ENCODE results near the gene GIMD1.
"Not testable (repeated sequence)": the region's sequence is repeated elsewhere in the genome, so short reads cannot be mapped to it uniquely, and the experiment has no call there.

GIMD1 gene

GRCh38 chr4:106368678-106369077 is at the start of gene GIMD1:
TSS of gene GIMD1 (minus strand) at chr4:106368778. CDS start at chr4:106367435, 1,343 bp downstream.
- DNase-seq: no peak

GRCh38 chr4:106414366-106414765 is 45.8 kb upstream of the GIMD1 start:
- no peak for DNase-seq

DNA sequence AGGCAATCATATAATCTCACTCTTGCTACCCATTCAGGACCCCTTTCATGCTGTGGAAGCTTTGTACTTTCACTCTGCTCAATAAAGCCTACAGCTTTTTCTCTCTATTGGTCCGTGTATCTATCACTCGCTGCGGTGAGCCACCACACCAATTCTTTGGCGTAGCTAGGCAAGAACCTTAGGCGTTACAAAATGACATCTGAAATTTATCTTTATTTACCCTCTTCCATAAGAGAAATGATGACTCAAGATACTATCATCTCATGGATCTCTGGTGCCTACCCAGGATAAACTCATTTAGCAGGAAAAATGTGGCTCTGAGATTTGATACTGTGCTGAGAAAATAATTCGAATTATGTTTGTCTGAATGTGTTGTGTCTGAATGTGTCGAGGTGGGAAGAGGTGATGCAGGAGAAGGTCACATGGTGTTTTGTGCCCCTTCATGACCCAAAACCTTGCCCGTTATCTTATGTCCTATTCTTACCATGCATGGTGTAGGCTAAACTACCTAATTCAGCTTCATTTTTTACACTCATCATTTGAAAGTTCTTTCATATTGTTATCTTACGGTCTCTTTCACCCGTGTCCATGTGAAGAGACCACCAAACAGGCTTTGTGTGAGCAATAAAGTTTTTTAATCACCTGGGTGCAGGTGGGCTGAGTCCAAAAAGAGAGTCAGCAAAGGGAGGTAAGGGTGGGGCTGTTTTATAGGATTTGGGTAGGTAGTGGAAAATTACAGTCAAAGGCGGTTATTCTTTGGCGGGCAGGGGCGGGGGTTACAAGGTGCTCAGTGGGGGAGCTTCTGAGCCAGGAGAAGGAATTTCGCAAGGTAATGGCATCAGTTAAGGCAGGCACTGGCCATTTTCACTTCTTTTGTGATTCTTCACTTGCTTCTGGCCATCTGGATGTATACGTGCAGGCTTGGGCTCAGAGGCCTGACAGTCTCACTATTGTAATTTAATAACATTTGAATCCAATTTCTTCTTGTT is 41.6 kb upstream of the GIMD1 start:
- DNase-seq: no peak

DNA sequence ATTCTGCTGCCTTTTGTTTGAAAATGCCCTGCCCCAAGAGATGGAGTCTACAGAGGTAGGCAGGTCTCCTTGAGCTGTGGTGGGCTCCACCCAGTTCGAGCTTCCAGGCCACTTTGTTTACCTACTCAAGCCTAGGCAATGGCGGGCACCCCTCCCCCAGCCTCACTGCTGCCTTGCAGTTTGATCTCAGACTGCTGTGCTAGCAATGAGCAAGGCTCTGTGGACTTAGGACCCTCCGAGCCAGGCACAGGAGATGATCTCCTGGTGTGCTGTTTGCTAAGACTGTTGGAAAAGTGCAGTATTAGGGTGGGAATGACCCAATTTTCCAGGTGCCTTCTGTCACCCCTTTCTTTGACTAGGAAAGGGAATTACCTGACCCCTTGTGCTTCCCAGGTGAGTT is 39.4 kb upstream of the GIMD1 start:
- DNase-seq: not testable (repeated sequence)

DNA sequence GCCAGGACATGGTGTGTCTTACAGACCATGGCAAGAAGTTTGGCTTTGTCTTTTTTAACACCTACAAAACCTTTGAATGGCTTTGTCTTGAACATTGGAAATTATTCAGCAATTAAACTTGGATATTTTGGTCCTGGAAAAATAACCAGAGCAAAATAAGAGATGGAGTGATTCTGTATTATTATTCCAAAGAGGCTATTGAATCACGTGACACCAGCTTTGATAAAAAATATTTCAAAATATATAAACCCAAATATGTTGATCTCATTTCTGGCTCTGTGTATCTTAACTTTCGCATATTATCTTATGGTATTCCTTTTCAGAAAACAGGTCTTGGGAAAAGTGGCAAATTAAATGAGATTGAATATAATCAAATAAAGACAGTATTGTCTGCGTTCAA is 32.6 kb upstream of the GIMD1 start:
- no peak for DNase-seq

DNA sequence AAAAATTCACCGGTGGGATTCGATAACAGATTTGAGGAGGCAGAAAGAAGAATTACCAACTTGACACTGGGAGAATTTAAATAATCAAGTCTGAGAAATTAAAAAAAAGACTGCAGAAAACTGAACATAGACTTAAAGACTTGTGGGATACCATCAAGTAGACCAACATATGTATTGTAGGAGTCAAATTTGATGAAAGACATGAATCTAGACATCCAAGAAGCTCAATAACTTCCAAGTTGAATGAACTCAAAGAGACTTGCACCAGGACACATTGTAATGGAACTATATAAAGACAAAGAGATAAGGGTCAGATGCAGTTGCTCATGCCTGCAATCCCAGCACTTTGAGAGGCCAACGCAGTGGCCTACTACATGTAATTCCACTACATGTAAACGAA is 30.3 kb upstream of the GIMD1 start:
- DNase-seq: not testable (repeated sequence)

GRCh38 chr4:106395582-106395981 is 27.0 kb upstream of the GIMD1 start:
- DNase-seq: no peak

GRCh38 chr4:106385853-106386393 is 17.3 kb upstream of the GIMD1 start:
- no peak for DNase-seq

GRCh38 chr4:106384878-106385277 is 16.3 kb upstream of the GIMD1 start:
- no peak for DNase-seq

GRCh38 chr4:106380179-106380578 is 11.6 kb upstream of the GIMD1 start:
- no peak for DNase-seq

GRCh38 chr4:106373026-106373425 is 4.4 kb upstream of the GIMD1 start:
- DNase-seq: no peak

GRCh38 chr4:106371161-106371560 is 2.6 kb upstream of the GIMD1 start:
- no peak for DNase-seq

DNA sequence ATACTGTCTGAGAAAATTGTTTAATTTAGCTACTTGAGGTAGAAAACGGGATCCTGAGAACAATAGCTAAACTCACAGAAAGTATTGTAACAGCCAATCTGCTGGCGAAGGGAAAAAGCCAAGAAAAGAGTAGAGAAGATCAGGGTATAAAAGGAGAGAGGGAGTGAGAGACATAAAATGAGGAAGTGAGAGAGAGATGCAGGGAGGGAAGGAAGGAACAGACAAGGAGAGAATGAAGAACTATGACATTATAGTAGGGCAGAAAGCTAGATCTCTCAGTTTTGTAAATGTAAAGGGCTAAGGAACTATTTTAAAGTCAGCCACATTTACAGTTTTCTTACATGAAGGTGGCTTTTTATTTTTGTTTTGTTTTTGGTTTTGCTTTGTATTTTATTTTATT is 1.6 kb upstream of the GIMD1 start:
- DNase-seq: no peak

GRCh38 chr4:106369456-106370060 is 980 bp upstream of the GIMD1 start:
- peak; percentile 3 for DNase-seq

DNA sequence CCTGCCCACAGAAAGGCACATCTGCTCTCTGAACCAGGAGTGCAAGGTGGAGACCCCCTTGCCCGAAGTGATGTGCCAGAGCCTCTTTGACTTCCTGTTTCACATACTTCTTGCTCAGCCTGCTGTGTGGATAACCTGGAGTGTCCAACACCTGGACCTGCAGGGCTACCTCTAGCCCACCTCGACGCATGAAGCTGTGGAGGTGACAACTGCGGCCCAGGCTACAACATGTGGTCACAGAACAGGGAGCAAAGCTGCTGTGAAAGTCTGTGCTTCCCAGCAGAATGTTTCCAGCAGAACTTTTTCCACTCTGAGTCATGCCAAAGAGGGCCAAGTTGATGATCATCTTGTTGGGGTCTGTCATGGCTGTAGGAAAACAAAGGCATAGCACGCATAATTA is 1.5 kb downstream of the GIMD1 start:
- DNase-seq: no peak

DNA sequence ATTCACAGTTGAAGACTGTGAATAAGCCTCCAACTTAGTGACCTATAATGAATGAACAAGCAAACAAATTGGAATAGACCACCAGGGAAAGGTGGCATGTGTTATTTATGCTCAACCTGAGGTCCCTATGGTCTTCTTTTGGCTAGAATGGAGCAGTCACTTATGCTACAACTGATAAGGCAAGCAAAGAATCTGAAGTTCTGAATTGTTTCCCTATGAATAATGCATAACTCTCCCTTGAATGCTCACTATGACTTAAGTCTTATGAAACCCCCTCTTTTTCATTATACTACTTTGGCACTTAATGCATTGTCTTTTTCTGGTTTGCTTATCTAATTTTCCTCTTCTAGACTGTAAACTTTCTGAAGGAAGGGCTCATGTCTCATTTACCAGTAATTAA is 2.6 kb downstream of the GIMD1 start:
- no peak for DNase-seq

DNA sequence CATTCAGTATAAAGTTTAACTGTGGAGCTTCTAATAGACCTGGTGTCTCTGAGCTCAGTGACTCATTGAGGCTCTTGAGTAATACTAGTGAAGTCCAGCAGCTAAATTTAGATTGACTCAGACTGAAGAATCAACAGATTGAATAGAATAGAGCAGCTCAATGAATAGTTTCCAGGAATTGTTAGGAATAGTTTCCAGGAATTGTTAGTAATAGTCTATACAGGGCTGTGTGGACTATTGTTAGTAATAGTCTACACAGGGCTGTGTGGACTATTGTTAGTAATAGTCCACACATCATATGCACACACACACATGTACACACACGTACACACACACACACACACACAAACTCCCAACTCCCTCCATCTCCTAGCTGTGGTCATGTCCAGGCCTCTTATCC is 3.0 kb downstream of the GIMD1 start:
- DNase-seq: no peak

DNA sequence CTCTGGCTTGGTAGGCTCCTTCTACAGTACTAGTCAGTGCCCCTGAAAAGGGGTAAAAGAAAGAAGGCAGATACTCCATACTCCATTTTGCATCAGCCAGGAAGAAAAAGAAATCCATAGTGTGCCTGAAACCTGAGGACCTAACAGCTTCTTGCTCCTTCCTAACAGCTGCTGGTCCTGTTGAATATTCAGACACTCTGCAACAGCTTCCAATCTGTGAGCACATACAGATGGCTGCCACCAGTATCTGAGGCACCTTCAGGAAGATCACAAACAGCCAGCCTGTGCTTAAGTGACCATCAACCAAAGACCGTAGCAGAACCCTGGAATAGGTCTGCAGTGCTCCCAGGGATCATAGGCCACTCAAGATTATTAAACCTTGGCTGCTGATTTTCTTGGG is 4.3 kb downstream of the GIMD1 start:
- no peak for DNase-seq

DNA sequence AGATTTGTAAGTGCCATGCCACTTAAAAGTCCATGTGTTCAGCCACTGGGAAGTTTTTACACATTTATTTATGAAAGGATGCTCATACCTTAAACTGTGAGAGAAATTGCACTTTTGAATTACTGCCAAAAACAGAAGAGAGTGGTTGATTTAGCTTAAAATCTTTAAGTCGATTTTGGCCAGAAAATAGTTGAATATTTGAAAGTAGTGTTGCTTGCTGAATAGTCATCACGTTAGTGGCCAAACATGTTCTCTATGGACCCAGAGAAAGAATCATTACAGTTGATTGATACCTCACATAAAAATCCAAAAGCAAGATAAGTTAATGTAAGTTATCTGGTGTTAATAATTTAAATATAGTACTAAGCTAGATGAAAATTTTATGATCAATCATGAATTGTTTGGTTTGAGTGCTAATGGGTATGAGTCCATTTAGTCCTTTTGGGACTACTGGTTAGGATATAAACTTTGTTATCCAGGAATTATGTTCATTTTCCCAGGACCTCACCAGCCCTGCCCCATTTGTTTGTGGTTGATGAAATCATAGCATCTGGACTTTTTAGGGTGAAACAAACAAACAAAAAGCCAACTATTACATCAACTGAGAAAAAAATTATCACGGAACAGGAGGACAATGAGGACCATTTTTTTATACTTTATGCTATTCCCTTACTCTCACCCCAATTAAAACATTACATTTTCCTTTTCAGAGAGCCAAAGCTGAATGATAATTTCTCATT is 6.3 kb downstream of the GIMD1 start:
- DNase-seq: no peak

GRCh38 chr4:106358899-106359298 is 9.7 kb downstream of the GIMD1 start:
- no peak for DNase-seq

DNA sequence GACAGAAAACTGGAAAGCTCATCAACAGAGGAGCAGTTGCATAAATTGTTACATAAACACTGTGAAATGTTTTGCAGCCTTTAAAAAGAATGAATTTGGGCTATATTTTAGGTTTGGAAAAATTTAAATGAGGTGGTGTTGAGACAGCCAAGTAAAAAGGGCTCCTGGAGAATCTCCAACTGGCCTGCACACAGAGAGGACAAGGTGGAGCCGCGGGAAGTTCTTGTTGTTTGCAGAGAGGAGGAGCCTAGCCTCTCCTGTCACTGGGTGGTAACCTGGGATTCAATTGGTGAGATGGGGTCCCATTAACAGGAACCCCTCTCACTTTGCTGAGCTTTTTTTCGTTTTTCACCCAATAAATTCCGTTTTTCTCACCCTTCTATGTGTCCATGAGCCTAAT is 13.4 kb downstream of the GIMD1 start:
- no peak for DNase-seq

DNA sequence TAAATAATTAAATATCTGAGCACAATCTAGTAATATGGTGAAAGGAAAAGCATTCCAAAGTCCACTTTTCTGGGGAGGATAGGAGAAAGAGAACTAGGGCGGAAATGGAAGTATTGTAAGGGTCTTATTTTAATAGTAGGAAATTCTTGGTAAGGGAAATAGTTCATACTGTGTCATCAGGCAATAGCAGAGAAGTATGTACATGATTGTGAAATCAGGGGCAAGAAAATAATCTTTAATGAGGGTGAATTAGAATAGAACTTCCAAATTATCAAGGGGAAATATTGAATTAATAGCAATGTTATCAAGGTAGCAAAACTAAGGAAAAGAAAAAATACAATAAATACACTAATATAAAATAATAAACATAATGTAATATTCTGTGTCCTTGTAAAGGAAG is 14.8 kb downstream of the GIMD1 start:
- no peak for DNase-seq

GRCh38 chr4:106351016-106351415 is 17.6 kb downstream of the GIMD1 start:
- DNase-seq: no peak

Measured in NCI-H2081 treated with DMSO at 0.1 percent for 48 hours (cell line).